ENCODE measurements around the gene SNX5.
"Not testable (repeated sequence)": the region's sequence is repeated elsewhere in the genome, so short reads cannot be mapped to it uniquely, and the experiment has no call there.

The SNX5 gene

DNA sequence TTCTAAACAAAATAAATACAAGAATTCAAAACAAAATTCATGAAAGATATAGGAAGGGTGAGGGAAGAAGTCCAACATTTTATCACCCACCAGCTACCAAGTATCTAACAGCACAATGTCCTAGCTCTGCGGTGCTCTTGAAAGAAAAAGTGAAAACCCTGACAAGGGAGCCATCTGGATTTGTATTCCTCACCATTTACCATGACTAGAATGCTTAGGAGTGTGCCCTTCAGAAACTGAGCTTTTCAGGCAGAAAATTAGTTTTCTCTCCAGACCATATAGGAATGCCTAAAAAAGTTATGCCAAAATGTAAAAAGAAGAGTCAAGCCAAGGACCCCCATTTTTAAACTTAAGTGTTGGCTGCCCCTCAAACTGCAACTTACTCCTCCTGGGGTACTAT, 4.5 kb downstream of the SNX5 start:
- no peak for DNase-seq (ENCODE audit: extremely low read depth, low read depth)
- TF ChIP-seq, protein P1, sequence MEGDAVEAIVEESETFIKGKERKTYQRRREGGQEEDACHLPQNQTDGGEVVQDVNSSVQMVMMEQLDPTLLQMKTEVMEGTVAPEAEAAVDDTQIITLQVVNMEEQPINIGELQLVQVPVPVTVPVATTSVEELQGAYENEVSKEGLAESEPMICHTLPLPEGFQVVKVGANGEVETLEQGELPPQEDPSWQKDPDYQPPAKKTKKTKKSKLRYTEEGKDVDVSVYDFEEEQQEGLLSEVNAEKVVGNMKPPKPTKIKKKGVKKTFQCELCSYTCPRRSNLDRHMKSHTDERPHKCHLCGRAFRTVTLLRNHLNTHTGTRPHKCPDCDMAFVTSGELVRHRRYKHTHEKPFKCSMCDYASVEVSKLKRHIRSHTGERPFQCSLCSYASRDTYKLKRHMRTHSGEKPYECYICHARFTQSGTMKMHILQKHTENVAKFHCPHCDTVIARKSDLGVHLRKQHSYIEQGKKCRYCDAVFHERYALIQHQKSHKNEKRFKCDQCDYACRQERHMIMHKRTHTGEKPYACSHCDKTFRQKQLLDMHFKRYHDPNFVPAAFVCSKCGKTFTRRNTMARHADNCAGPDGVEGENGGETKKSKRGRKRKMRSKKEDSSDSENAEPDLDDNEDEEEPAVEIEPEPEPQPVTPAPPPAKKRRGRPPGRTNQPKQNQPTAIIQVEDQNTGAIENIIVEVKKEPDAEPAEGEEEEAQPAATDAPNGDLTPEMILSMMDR (IDR thresholded peaks at IDR 0.05; ENCODE audit: low read depth, low read length), result no peak

DNA sequence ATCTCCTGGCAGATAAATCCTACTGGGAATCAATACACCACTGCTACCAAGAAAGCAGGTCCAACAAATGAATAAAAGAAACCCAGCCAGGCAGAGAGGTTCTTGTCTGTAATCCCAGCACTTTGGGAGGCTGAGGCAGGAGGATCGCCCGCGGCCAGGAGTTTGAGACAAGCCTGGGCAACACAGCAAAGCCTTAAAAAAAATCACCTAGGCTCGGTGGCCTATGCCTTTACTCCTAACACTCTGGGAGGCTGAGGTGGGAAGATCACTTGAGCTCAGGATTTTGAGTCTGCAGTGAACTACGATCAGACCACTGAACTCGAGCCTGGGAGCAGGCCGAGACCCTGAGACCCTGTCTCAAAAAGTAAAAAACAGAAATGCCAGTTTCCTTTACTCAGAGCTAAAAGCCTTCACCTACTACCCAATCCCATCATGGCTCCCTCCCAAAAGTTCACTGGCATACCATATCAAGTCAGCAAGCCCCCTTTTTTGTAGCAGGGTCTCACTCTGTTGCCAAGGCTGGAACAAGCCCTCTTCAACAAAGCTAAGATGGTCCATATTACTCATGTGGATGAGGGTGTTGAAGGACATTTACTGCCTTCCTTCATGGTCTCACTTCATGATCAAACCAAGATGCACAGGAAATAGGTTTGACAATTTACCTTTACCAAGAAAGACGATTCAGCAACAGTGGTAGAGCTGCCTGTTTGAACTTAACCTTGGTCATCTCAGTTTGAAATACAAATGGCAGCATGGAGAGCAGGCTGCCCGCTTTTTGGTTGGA, 5.3 kb downstream of the SNX5 start:
- TF ChIP-seq, protein P1 (IDR thresholded peaks at IDR 0.05; ENCODE audit: low read depth, low read length), result no peak
- DNase-seq (ENCODE audit: extremely low read depth, low read depth), result no peak

DNA sequence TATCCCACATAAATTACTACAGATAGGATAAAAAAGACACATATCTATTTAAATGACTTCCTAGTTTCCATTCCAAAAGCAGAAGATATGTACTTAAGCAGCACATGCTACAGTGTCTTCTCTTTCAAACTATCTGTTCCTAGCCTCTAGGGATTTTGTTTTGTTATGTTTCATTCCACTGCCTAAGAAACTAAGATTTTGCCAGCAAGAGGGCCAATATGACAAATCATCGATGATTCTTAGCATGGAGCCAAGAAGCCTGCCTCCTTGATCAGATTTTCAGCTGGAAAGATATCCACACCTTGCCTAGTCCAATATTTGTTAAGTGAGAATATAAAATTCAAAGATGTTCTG, 7.0 kb downstream of the SNX5 start:
- TF ChIP-seq, protein P1 (IDR thresholded peaks at IDR 0.05; ENCODE audit: low read depth, low read length), result no peak
- DNase-seq (ENCODE audit: extremely low read depth, low read depth), result no peak

DNA sequence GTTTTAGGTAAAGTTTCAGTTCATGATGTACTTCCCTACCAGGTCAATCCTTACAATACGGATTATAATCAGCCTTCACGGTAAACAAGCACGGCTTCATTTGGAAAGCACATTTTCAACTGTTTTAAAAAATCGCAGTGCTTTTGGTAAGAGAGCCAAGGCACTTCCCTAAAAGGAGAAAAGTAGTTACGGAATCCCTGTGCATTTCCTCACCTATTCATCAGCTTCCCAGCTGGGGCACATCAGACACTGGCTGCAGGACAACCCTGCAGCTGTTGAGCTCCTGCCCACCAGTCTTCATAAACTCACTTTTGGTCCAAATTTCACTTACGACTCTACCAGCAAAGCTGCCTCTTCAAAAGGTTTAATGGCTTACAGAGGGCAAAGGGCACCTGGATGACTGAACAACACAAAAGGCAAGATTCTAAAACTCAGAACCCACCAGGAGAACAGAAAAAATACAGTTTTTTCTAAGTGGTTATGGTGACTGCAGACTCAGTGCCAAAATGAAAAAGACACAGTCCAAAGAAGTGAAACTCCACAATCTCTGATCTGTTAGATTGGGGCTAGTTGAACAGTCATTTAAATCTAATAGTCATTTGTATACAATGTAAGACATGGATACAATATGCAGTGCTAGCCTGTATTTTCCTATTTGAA, 7.5 kb downstream of the SNX5 start:
- no peak for DNase-seq (ENCODE audit: extremely low read depth, low read depth)
- TF ChIP-seq, protein P1 (IDR thresholded peaks at IDR 0.05; ENCODE audit: low read depth, low read length), result no peak

DNA sequence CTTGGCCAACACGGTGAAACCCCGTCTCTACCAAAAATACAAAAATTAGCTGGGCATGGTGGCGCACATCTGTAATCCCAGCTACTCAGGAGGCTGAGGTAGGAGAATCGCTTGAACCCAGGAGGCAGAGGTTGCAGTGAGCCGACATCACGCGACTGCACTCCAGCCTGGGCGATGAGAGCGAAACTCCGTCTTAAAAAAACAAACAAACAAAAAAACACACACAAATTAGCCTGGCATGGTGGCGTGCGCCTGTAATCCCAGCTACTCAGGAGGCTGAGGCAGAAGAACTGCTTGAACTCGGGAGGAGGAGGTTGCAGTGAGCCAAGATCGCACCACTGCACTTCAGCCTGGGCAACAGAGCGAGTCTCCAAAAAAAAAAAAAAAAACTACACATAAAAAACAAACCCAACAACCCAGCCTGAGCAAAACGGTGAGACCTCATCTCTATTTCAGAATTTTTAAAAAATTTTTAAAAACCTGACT, 8.2 kb downstream of the SNX5 start:
- DNase-seq (ENCODE audit: extremely low read depth, low read depth), result not testable (repeated sequence)

DNA sequence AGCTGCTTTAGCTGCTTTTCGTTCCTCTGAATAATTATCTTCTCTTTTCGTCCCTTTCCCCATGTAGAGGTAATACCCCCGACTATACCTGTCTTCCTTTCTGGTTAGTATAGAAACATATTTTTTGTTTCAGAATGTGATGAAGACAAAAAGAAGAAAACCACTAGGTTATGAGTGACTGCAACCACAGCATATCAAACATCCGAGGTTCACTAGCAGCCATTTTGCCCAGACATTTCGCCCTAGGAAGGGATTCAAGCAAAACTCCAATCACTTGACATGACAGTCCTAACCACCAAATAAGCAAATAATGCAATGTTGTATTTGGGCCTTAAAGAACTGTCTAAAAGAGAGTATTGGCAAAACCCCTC, 9.4 kb downstream of the SNX5 start:
- no peak for DNase-seq (ENCODE audit: extremely low read depth, low read depth)
- TF ChIP-seq, protein P1 (IDR thresholded peaks at IDR 0.05; ENCODE audit: low read depth, low read length), result no peak

DNA sequence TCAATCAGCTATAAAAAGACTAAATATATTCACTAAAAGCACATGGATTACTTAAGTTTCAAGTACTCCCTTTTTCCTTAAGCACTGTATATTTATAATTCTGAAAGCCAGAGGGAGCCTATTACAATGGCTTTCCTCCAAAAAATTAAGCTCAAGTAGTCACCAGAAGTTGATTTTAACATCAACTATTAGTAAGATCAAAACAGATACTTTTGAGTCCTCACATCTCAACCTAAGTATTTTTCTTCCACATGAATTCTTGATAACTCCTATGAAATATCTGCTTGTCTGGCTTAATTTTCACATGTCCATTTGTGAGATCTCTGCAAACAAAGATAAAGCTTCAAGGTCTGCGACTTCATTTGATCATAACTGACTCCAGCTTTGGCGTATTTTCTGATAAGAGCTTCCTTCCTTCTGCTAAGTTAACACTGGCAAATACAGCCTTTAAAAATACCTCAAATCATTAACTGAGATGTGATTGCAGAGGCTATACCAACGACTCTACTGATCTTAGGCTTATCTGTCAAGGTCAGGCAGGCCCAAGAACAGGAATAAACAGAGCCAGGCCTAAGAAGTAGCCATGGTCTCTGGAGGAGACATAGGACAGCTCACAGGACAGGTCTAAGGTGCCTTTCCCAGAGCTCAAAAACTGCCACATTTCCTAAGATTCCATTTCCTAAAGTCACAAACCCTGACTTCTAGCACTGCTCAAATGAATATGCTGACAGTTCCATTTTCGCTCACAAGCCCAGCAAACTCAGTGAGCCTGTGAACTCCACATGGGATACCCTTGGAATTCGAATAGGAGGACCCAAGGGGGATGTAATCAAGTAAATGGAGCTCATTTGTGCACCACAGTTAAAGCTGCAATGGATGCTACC, 10.0 kb downstream of the SNX5 start:
- no peak for DNase-seq (ENCODE audit: extremely low read depth, low read depth)

More for the DNA sequence above, 10.0 kb downstream of the SNX5 start:
- TF ChIP-seq, protein P1 (IDR thresholded peaks at IDR 0.05; ENCODE audit: low read depth, low read length), result peak; percentile 24

Data from AG09319 (cell line).